Kidney (tissue), 14 donors: ENCODE results near the gene CYTH4. TPM values are rescaled to one million over a fixed set of nuclear protein-coding genes. Genes with fewer than 3 reads are reported as not detected.
A peak's percentile ranks its signal among the peaks of the same experiment; 100 is the strongest.

Source experiments
- DNase-seq, 5 donors: peaks; one replicate each; pipeline ENCODE4 v3.0.0-alpha.2; 2013 to 2020
- FAIRE-seq: peaks from 2 replicates; lab custom pipeline; 2012; peaks lifted over from hg19 to GRCh38; lab: Jason Lieb, UNC
- H3K27ac ChIP-seq, 2 donors: one replicate each; pipeline ENCODE4 v1.7.0; 2013; ENCODE audit warnings: low read depth in 2 of 2, low read length in 2 of 2, inconsistent platforms in 1 of 2
- H3K27me3 ChIP-seq: one replicate; pipeline ENCODE4 v1.7.1; 2013; ENCODE audit warnings: low read length, inconsistent platforms; ENCODE audit not compliant: control insufficient read depth, insufficient read depth
- H3K36me3 ChIP-seq, 3 donors: one replicate each; pipeline versions ENCODE4 v1.7.0 to v1.7.1; 2013; ENCODE audit warnings: low read length in 3 of 3, control low read depth in 1 of 3, inconsistent platforms in 1 of 3; ENCODE audit not compliant: insufficient read depth in 3 of 3, control insufficient read depth in 2 of 3
- H3K4me1 ChIP-seq, 3 donors: one replicate each; pipeline versions ENCODE4 v1.7.0 to v1.7.1; 2013; ENCODE audit warnings: low read length in 3 of 3, inconsistent platforms in 1 of 3, low read depth in 1 of 3; ENCODE audit not compliant: control insufficient read depth in 2 of 3, insufficient read depth in 2 of 3
- H3K4me3 ChIP-seq, 3 donors: one replicate each; pipeline versions ENCODE4 v1.7.0 to v1.8.1; 2013; ENCODE audit warnings: low read length in 3 of 3, control low read depth in 1 of 3, inconsistent platforms in 1 of 3
- H3K9ac ChIP-seq, 3 donors: one replicate each; pipeline versions ENCODE4 v1.7.0 to v1.7.1; 2013; ENCODE audit warnings: low read length in 3 of 3, control low read depth in 1 of 3, inconsistent platforms in 1 of 3
- H3K9me3 ChIP-seq, 3 donors: one replicate each; pipeline versions ENCODE4 v1.7.0 to v1.7.1; 2013; ENCODE audit warnings: low read length in 3 of 3, control low read depth in 1 of 3, inconsistent platforms in 1 of 3; ENCODE audit not compliant: control insufficient read depth in 2 of 3, insufficient read depth in 1 of 3
- intact Hi-C: fragments of 100-400 bp; cut with DNase I; formaldehyde crosslinking; loops from one replicate; pipeline ENCODE4 v1.11.1; 2022
- polyA plus RNA-seq: library from polyadenylated mRNA; stranded (reverse); fragments of 350-450 nt; fragmentation: Illumina TruSeq; extraction: RNeasy Lipid Tissue Mini Kit (QIAGEN cat#74804); gene quantifications from one replicate; pipeline ENCODE4 v1.2.3, GENCODE V29; 2014; ENCODE audit warnings: low read depth, low replicate concordance; ENCODE audit not compliant: insufficient read depth
- total RNA-seq: library from RNA; stranded (reverse); fragmentation: NEBNext Ultra II Directional; extraction: Animal tissue kit (Norgen Biotek cat#: 25700); gene quantifications from one replicate; pipeline ENCODE4 v1.2.1, GENCODE V29; 2021
- TF ChIP-seq, protein P1 (sequence below): IDR thresholded peaks from 3 replicates; pipeline ENCODE4 v1.5.1; 2012; ENCODE audit warnings: mild to moderate bottlenecking, moderate library complexity, borderline replicate concordance; ENCODE audit not compliant: insufficient read depth; ENCODE audit errors: extremely low read depth
- donor health status: control.
- donor health status: control.
- donor health status: control.
- donor health status: control.
- donor health status: control.
- donor health status: DM: yes; HTN: yes; CAD: no.
- donor health status: Normal renal cell carcinoma (clear cell type).

CYTH4 gene
- total and polyA plus RNA-seq, 2 donors from 2014 or later, result 1.9 to 30.2 TPM

DNA sequence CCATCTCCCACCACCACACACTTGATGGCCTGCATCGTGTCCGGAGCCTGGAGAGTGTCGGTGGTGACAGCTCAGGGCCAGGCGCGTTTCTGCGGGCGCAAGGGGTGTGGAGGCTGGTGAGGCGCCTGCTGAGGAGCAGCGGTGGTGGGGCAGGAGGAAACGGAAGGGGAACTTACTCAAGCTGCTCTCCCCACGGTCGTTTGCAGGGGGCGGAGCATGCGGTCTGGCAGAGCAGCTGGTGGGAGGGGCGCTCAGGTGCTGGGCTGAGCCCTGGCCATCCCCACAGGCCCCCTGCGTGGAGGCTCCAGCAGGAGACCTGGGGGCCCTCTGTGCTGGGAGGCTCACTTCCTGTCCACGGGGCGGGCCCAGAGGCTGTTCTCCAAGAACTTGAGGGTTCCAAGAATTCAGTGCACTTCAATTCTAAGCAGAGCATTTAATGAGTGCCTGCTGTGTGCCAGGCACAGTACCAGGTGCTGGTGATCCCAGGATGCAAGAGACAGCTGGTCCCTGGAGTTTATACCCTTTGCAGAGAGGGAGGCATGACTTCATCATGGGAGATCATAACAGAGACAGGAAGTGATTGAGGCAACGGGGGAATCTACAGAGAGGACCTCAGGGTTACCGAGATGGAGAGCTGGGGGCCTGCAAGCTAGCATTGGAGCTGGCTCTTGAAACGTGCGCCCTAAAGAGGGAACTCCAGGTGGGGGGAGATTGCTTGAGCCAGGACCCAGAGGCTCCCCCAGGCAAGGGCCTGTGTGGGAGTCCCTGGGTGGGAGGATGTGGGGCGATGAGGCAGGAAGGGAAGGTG, 38.0 kb upstream of the CYTH4 start, which contains the start of gene RAC2:
Gene RAC2 (minus strand): TSS at position 156 of the 808 bp plus-strand sequence. CDS start 121 bp downstream, at position 35.
- intact Hi-C loops, result no loop called here
- FAIRE-seq (no peak), DNase-seq (peak; percentile 33 to 92 (median 53))
- peak within 1 kb of the TSS in 1 of 3 donors; percentile 52 for H3K4me3 ChIP-seq
- TF ChIP-seq, protein P1, sequence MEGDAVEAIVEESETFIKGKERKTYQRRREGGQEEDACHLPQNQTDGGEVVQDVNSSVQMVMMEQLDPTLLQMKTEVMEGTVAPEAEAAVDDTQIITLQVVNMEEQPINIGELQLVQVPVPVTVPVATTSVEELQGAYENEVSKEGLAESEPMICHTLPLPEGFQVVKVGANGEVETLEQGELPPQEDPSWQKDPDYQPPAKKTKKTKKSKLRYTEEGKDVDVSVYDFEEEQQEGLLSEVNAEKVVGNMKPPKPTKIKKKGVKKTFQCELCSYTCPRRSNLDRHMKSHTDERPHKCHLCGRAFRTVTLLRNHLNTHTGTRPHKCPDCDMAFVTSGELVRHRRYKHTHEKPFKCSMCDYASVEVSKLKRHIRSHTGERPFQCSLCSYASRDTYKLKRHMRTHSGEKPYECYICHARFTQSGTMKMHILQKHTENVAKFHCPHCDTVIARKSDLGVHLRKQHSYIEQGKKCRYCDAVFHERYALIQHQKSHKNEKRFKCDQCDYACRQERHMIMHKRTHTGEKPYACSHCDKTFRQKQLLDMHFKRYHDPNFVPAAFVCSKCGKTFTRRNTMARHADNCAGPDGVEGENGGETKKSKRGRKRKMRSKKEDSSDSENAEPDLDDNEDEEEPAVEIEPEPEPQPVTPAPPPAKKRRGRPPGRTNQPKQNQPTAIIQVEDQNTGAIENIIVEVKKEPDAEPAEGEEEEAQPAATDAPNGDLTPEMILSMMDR, result no peak
- H3K9ac ChIP-seq, result no peak within 1 kb of the TSS
- no peaks in the 10 kb centered on the region for H3K4me1 ChIP-seq
- H3K36me3 ChIP-seq, result no peaks in the 10 kb centered on the region
- no peaks in the 10 kb centered on the region for H3K9me3 ChIP-seq
- H3K27me3 ChIP-seq, result no peaks in the 10 kb centered on the region
- no peak within 1 kb of the TSS for H3K27ac ChIP-seq

DNA sequence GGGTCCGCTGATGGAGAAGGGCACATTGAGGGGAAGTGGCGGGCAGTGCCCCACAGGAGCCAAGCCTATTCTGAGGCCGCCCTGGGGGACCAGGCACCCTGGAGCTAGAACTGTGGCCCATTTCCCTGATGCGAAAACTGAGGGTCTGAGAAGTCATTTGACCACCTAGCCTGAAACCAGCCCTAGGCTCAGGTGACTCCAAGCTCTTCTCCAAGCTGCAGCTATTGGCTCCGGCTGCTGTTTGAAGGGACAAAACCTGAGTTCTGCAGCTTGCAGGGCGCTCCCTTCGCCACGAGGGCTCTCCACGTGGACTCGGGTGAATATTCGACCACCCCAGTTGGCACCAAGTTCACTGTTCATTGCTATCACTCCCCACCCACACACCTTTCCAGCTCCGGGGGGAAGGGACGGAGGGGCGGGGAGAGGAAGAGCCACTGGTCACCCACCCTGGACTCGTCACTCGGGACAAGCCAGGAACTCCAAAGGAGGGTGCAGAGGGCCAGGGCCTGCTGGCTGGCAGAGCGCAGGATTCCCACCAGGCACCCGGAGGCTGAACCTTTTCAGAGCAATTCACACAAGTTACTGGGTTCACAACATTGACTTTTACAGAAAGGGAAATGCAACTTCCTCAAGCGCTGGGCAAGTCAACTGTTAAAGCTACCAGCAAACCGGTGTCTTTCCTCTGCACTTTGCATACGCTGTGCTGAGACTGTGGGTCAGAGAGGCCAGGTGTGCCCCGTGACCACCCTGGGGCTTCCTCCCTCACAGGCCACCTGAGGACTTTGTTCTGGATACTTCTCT, 37.2 kb upstream of the CYTH4 start:
- no peak for FAIRE-seq
- H3K9ac ChIP-seq, result no peak overlapping the region
- no peaks in the 10 kb centered on the region for H3K9me3 ChIP-seq
- no peaks in the 10 kb centered on the region for H3K27me3 ChIP-seq
- TF ChIP-seq, protein P1, result no peak
- peak in 2 of 5 donors; percentile 33 to 60 for DNase-seq
- H3K4me1 ChIP-seq, result no peaks in the 10 kb centered on the region
- H3K4me3 ChIP-seq, result no peak overlapping the region
- no peaks in the 10 kb centered on the region for H3K36me3 ChIP-seq
- intact Hi-C loops, result no loop called here
- no peak overlapping the region for H3K27ac ChIP-seq

DNA sequence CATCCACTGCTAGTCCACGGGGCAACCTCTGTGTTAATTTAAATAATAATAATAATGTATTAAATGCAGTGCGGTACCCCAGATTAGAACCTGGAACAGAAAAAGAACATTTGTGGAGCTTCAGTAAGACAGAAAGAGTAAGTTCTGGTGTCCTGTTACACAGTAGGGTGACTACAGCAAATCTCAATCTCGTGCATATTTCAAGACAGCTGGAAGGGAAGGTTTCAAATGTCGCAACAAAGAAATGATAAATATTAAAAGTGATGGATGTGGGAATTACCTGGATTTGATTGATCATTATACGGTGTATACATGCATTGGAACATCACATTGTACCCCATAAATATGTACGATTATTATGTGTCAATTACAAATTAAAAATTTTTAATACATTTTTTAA, 36.6 kb upstream of the CYTH4 start:
- intact Hi-C loops, result no loop called here
- Histone ChIP-seq H3K27me3 (no peaks in the 10 kb centered on the region), H3K9ac (no peak overlapping the region), H3K4me1 (no peaks in the 10 kb centered on the region), H3K36me3 (no peaks in the 10 kb centered on the region), H3K27ac (no peak overlapping the region), H3K9me3 (no peaks in the 10 kb centered on the region), H3K4me3 (no peak overlapping the region)
- TF ChIP-seq, protein P1, result no peak
- no peak for FAIRE-seq
- DNase-seq, result no peak
